Colon (tissue), 2 donors: ENCODE results near the gene MAPT.
"Not testable (repeated sequence)": the region's sequence is repeated elsewhere in the genome, so short reads cannot be mapped to it uniquely, and the experiment has no call there.

Experiments
- FAIRE-seq: peaks from 2 replicates; lab custom pipeline; 2012; peaks lifted over from hg19 to GRCh38; lab: Jason Lieb, UNC
- donor health status: control.
- donor health status: control.

Gene MAPT

DNA sequence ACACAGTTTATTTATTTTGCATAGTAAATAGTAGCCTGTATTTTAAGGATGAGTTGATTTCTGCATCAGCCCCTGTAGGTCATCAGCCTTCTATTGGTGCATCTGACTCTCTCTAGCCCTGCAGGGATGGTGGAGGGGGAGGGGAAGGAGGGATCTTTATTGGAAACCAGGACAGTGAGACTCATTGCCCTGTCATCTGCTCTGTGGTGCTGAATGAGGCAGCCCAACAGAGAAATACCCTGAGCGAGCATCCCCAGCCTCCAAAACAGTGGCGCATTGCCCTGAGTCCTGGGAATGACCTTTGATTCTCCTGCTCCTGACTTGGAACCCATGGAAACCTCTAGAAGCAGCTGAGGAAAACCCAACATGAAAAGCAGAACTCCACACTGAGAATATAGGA is 59.2 kb downstream of the MAPT start:
- FAIRE-seq, result no peak

GRCh38 chr17:45954914-45955313 is 60.6 kb downstream of the MAPT start:
- no peak for FAIRE-seq

- no peak for FAIRE-seq
Measured at GRCh38 chr17:45955326-45955725, 61.0 kb downstream of the MAPT start.

GRCh38 chr17:45956090-45956489 is 61.7 kb downstream of the MAPT start:
- FAIRE-seq, result no peak

- FAIRE-seq, result not testable (repeated sequence)
Measured at GRCh38 chr17:45956746-45957145, 62.4 kb downstream of the MAPT start.

- FAIRE-seq, result no peak
Measured at GRCh38 chr17:45958307-45958706, 64.0 kb downstream of the MAPT start.

DNA sequence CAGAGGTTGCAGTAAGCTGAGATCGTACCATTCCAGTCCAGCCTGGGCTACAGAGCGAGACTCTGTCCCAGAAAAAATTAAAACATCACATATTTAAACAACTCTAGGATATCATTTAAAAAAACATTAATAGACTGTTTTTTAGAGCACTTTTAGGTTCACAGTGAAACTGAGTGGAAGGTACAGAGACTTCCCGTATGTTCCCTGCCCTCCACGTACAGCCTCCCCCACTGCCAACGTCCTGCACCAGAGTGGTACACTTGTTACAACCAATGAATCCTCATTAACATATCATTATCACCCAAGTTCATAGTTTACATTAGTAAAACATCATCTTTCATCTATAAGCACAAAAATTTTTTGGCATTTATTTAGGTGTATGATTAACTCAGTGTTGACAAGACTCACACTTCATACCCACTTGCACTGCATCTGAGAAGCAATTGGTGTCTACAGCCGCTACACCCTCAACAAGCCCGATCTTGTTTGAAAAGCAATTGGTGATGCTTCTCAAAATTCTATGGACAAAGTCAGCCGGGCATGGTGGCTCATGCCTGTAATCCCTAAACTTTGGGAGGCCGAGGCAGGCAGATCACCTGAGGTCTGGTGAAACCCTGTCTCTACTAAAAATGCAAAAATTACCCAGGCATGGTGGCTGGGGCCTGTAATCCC is 64.8 kb downstream of the MAPT start:
- FAIRE-seq, result no peak

GRCh38 chr17:45960311-45960710 is 66.0 kb downstream of the MAPT start:
- FAIRE-seq, result no peak

DNA sequence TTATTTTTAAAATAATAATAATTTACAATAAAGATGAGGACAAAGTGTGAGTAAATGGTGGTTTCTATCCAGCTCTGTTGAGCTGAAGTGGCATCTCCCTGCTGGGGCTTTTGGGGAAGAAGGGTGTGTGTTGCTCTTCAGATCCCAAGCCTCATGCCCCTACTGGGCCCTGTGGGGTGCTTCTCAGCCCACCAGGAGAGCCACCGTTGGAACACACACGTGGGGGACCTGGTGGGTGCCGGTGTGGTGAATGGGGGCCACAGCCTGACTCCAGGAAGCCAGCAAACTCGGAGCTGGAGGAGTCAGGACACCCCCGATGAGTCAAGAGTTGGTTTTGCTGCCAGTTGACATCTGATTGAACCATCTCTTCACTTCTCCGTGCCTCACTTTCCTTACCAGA is 66.9 kb downstream of the MAPT start:
- no peak for FAIRE-seq

DNA sequence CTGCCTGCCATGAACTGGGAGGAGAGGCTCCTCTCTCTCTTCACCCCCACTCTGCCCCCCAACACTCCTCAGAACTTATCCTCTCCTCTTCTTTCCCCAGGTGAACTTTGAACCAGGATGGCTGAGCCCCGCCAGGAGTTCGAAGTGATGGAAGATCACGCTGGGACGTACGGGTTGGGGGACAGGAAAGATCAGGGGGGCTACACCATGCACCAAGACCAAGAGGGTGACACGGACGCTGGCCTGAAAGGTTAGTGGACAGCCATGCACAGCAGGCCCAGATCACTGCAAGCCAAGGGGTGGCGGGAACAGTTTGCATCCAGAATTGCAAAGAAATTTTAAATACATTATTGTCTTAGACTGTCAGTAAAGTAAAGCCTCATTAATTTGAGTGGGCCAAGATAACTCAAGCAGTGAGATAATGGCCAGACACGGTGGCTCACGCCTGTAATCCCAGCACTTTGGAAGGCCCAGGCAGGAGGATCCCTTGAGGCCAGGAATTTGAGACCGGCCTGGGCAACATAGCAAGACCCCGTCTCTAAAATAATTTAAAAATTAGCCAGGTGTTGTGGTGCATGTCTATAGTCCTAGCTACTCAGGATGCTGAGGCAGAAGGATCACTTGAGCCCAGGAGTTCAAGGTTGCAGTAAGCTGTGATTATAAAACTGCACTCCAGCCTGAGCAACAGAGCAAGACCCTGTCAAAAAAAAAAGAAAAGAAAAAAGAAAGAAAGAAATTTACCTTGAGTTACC is 68.0 kb downstream of the MAPT start:
- no peak for FAIRE-seq

GRCh38 chr17:45963283-45963682 is 68.9 kb downstream of the MAPT start:
- FAIRE-seq, result no peak

- FAIRE-seq, result no peak
Measured at GRCh38 chr17:45963889-45964288, 69.5 kb downstream of the MAPT start.

- FAIRE-seq, result no peak
Measured at GRCh38 chr17:45964634-45965033, 70.3 kb downstream of the MAPT start.

DNA sequence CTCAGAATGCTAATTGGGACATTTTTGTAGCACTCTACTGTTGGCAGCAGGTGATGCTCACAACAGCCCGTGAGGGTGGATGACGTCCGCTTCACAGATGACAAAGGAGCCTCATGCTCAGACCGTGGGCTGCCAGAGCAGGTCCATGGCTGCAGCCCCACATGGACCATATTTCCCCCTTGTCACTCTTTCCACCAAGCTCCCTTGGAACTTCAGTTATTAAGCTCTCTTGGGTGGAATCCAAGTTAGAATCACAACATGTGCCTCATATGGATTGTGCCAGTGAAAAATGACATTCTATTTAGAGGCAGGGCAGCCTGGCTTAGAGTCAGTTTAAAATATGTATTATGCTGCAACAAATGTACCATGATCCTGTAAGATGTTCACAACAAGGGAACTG is 71.5 kb downstream of the MAPT start:
- no peak for FAIRE-seq

DNA sequence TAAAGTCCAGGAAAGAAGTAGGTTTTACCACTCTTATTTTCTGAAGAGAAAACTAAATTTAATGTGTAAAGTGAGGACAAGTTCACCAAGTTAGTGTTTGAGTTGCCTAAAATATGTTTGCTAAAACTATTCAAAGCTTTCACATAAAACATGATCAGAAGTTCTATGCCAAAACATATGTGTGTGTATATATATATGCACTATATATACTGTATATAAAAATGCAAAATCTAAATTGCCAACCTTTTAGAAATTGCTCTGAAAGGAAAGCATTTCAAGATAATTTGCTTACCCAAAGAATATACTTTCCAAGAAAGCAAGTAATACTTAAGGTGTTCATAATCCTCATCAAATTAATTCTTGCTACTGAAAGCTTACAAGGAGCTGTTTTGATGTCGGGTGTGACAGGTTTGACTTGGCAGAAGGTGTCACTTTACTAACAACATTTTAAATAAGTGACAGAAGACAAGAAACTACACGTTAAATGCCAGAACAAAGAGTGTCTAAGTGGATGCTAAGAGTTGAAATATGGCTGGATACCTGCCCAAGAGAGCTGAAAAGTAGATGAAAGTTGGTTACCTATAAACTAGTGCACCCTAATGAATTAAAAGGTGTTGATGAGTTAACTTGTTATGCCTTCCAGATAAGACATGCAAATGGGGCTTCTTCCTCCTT is 72.4 kb downstream of the MAPT start:
- FAIRE-seq, result no peak

DNA sequence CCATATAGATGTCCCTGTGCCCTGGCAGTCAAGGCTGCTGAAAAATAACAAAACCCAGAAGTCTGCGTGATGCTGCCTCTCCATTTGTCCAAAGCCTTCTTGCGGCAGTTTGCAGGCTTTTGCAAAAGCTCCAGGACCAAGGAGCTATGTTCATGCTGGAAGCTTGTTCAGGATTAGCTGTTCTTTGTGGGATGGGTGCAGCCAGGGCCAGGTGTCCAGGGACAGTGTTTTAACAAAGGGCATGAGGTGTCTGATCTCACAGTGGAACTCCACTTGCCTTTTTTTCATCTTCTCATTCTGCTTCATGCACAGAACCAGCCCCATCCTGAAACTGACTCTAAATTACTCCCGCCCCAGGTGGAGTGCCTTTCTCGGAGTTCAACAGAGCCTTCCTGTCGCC is 73.0 kb downstream of the MAPT start:
- FAIRE-seq, result no peak

- no peak for FAIRE-seq
Measured at GRCh38 chr17:45968732-45969131, 74.4 kb downstream of the MAPT start.

DNA sequence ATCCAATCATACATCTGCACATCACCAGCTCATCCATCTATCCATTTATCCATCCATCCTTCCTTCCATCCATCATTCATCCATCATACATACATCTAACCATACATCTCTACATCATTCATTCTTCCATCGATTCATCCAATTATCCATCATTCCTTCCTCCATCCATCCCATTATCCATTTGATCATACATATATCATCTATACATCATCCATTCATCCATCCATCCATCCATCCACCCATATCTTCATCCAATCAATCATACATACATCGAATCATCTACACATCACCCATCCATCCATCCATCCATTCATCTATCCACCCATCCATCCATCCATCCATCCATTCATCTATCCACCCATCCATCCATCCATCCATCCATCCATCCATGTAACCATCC is 75.4 kb downstream of the MAPT start:
- no peak for FAIRE-seq

- no peak for FAIRE-seq
Measured at GRCh38 chr17:45970659-45971058, 76.3 kb downstream of the MAPT start.

- no peak for FAIRE-seq
Measured at GRCh38 chr17:45971698-45972141, 77.4 kb downstream of the MAPT start.

GRCh38 chr17:45972531-45972930 is 78.2 kb downstream of the MAPT start:
- no peak for FAIRE-seq

DNA sequence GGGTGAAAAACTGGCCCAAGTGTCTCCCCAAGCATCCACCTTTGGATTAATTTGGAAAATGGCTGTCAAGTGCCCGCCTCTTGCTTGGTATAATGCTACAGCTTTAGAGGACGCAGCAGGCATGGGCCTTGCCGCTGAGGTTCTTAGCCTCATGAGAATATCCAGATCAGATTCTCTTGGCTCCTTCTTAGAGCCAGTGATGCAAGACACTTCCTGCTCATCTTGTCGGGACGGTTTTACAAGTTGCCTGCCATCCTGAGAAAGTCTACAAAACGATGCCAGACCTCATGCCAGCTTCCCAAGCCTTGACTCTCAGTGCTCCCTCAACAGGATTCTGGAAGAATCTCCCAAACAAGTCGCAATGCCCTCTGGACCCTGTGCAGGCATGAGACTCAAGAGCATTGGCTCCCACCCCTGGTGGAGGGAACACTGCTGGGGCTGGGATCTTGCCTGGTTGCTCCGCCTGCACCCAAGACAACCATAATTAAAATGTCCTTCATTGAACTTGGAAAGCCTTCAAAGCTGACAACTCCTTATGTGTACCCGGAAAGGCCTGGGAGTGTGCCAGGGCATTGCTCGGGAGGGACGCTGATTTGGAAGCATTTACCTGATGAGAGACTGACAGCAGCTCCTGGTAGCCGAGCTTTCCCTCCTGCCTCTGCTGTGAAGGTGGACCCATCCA is 78.9 kb downstream of the MAPT start:
- no peak for FAIRE-seq
